Stimulated activated CD4-positive, alpha-beta T cell treated with anti-CD3 and anti-CD28 coated beads, TNF-alpha, amount 100 ng/mL, for 24 hours (primary cell): ENCODE data around the gene MTG2.

ENCODE experiments used
- DNase-seq, 3 experiments: peaks; one replicate each; pipeline ENCODE4 v3.0.0-alpha.2; 2020; ENCODE audit warnings: low read depth in 3 of 3

The MTG2 gene

DNA sequence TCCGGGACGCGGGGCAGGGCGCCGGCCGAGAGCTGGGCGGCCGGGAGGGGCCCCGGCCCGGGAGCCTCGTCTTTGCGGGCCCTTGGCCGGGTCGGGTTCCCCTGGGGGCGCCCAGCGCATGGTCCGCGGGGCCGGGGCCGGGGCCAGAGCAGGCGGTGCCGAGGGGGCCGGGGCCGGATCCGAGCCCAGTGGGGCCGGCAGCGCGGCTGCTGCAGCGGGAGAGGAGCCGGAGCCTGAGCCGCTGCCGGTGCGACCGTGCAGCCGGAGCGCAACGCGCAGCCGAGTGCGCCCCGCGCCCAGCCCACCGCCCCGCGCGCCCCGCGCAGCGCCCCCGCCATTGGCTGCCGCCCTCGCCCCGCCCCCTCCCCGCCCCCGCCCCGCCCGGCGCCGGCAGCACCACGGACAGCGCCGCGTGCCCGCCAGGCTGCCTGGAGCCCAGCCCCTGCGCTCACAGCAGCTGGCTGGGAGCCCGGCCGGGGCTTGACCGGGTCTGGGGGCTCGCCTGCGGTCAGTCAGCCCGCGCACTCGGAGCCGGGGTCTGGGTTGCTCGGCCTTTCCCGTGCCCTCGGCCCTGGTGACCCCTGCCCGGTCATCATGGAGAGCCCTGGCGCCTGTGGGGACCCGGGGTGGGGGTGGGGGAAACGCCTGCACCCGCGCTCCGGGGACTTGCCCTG is 37.3 kb downstream of the MTG2 start, which contains the start of gene HRH3:
Gene HRH3 (minus strand): TSS at position 287 of the 674 bp plus-strand sequence. CDS start 308 bp downstream, outside the sequence.
- peak in 1 of 3 experiments; percentile 24 for DNase-seq

DNA sequence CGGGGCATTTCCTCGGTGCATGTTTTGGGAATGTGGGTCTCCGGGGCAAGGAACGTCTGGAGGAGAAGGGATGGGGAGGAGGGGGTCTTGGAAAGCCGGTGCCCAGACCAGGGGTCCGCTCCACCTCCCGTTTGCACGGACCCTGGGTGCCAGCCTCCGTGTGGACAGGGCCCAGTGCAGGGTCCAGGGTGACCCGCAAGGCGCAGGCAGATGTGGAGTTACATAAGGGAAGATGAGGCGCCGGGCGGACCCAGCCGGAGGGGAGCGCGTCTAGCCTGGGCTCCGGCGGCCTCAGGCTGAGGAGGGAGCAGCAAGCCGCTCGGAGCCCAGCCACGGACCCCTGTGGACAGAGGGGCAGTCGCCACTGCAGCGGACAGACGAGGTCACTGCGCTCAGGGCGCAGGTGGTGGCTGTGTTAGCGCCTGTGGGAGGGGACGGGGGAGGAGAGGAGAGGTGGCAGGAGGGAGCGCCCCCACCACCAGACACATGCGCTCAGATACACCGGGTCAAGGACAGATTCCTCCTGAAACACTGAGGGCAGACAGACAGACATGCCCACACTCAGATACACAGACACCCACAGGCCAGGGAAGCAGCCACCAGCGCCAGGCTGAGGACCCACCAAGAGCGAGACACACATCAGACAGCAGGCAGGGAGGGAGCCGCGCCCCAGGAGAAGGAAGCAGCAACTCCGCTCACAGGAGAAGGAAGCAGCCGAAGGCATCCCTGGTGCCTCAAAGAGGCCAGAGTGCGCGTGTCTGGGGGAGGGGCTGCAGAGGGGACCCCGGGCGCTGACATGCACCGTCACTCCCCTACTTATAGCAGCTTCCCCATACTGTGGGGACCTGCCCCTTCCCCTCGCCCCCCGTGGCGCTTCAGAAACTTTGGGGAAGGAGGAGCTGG is 38.1 kb downstream of the MTG2 start:
- DNase-seq: no peak

DNA sequence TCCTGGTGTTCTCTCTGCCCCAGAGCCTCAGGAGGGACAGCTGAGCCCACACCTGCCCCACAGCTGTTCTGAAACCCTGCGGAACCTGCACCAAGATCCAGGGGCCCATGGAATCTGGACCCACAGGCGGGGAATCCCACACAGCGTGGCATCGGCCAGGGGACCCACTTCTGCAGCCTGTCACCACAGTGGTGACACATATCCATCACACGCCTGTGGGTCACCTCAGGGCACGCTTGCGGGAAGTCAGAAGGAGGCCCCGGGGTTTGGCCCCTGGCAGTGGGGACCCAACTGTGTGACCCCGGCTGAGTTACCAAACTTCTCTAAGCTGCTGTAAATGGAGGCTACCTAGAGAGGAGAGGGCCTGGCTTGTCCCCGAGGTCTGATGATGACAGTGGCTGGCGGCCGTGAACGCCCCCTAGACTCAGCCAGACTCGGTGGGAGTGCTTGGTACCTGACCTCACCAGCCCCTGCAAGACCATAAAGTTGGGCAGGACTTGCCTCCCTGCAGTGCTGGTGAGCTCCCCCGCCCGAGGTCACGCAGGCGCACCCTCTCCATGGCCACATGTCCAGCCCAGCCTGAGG is 39.5 kb downstream of the MTG2 start:
- no peak for DNase-seq

DNA sequence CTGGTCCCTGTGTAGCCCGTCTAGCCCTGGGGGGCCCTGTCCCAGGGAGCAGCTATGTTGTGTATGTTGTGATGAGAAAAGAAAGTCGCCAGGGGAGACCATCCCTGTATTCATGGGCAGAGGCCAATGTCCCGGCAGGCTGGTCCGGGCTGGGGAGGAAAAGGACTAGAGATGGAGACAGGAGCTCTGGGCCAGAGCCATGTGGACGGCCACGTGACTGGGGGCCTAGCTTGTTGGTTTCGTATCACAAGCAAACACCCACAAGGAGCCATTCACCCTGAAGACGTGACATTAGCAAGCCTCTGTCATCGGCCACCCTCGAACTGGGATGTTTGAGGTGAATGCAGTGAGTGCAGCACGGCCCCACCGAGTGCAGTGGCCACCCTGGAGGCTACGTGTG is 40.1 kb downstream of the MTG2 start:
- no peak for DNase-seq

DNA sequence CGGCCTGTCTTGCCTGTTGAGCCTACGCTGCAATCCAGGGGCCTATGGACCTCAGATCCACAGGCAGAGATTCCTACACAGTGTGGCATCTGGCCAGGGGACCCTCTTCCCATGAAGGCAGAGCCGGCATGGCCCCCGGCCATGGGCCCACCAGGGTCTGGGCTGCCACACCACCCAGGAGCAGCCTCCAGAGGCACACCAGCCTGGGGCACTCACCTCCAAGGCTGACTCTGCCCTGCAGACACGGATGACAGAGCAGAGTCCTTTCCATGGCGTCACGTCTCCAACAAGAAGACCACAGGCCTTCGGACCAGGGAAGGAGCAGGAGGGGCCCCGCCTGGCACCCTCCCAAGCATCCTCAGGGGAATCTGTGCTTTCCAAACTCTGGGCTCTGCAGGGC is 40.7 kb downstream of the MTG2 start:
- no peak for DNase-seq

DNA sequence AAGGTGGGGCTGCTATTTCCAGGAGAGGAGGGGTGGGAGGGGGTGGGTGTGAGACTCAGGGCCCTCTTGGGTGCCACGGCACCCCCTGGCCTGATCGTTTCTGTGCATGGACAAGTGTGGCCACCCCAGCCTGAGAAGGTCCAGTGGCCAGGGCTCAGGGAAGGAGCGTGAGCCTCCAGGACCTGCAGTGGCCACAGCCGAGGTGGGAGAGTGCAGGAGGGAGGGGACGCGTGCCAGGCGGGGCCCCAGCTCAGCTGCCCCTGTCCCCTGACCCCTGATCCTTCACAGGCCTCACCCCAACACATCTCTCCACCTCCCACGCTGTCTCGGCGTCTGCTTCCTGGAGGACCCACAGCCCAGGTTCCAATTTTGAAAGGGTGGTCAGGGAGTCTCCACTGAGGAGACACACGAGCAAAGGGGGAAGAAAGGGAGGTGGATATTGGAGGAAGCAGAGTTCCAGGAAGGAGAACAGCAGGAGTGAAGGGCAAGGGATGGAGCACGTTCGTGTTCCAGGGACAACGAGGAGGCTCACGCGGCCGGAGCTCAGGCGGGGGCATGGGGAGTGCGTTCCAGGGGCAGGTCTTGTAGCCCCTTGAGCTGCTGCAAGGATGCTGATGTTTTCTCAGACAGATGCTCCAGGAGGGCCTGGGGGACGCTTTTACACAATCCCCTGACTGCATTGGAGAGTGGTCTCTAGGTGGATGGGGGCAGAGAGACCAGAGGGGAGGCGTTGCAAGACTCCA is 41.5 kb downstream of the MTG2 start:
- DNase-seq: no peak

DNA sequence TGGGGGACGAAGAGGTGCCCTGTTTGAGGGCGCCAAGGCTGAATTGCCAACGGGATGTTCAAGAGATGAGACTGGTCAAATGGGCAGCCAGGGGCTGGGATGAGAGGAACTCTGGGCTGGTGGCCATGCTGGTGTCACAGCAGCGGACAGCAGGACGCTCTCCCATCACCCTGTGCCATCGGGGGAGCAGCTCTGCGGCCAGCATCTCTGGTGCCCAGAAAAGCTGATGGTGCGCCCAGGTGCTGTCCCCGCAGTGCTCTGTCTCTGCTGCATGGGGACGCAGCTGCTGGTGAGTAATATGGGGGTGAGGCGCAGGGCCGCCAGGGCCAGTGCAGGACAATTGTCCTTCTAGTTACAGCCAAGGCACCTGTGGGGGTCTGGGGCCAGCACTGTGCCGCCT is 42.2 kb downstream of the MTG2 start:
- no peak for DNase-seq

DNA sequence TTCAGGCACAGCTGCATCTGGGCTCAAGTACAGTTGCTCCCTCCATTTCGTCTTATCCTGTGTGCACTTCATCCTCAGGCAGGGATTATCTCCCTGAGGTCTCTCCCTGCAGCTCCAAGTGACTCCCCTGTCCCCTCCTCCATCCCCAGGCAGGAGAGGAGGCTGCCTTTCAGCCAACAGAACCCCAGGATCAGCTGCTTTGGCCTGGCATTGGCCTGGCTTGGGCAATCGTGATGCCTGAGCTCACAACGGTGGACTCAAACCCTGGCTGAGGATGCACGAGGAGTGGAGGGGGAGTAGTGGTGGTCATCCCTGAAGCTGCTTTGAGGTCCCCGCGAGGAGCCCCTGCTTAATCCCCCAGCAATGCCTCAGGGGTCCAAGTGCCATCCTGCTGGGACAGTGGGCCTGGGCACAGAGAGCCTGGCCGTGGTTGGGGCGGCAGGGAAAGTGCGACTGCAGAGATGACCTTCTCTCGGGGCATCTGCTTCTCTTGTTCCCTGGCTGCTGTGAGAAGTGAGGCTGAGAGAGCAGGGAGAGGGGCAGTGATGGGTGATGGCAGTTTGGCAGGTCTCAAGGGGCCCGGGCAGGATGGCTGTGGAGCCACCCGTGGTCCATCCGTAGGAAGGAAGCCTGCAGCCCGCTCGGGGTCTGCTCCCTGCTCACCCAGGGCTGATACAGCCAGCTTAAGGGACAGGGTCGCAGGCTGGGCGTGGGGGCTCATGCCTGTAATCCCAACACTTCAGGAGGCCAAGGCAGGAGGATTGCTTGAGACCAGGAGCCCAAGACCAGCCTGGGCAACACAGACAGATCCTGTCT is 43.2 kb downstream of the MTG2 start:
- no peak for DNase-seq

DNA sequence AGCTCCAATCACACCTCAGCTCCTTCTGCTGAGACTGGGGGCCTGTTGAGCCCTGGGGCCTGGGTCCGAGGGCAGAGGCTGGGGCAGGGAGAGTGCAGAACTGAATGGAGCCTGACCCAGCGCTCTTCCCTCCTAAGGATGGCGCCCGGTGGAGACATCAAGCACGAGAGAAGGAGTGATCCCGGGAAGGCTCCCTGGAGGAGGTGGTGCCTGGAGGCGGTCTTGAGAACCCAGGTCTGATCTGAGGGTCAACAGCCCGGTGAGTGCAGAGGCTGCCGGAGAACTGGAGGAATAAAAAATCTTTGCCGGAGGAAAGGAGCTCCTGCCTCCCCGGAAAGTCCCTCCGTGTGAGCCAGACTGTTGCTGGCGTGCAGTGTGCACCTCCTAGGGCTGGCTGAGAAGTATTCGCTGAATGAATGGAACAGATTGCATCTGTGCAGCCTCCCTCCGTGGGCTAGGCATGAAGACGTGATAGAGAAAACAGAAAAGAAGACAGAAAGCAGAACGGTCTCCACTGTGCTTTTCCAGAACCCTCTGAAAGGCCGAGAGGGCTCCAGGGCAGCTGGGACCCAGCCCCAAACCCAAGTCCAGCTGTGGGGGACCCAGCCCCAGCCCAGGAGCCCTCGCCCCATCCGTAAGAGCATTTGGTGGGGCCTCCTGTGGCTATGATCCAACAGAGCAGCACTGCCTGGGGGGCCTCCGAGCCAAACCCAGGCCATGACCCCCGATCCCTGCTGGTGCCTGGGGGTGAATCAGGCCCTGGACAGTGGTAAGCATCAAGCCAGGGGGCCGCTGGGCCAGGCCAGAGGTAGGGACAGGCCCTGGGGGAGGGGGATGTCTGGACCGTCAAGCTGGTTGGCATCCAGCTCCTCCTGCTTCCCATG is 44.1 kb downstream of the MTG2 start:
- DNase-seq: no peak

DNA sequence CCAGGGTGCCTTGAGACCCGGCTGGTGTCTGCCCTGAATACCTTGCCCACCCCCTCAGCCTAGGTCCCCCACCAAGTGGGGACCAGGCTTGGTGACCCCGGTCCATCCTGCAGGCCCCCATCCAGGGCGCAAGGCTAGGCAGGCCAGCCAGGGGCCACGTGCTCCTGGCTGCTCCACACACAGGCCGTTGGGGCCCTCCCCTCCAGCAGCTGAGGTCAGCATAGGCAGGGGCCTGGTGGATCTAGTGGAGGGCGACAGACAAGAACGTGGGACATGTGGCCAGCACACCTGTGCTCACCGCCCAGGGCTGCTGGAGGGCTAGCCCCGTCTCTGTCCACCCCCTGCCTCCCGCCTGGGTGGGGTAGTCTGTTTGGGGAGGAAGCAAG is 44.8 kb downstream of the MTG2 start:
- DNase-seq: no peak

DNA sequence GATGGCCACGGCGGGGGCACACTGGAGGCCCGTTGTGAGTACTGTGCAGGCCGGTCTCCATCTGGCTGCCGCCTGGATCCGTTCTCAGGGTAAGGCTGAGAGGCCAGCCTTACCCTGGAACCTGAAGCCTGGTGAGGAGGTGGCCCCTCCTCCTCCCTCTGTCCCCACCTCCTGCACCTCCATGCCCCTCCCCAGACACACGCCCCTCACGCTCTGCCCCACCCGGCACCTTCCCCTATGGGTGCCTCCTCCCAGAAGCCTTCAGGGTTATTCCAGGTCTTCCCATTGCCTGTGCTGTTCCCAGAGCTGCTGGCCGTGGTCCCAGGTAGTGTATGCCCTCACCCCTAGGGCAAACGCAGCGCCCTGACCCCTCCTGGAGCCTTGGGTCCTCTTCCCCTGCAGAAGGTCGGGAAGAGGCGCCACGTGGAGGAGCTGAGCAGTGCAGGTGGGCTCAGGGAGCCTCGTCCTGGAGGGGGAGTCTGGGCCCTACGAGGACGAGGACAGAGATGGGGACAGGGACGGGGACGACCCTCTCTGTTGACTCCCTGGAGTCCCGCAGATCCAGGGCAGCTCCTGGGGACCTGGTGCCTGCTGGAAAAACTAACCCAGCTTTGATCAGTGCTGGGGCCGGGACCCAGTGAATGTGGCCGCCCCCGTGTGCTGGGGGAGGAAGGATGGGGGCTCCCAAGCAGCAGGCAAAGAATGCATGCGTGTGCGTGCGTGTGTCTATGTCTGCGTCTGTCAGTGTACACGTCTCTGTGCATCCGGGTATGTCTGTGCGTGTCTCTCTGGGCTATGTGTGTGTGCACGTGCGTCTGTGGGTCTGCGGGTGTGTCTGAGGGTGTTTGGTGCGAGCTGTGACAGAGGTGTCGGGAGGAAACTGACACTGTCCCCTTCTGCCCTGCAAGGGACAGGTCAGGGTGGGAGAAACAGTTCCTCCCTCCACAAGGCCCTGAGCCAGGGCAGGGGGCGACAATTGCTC is 45.4 kb downstream of the MTG2 start:
- no peak for DNase-seq

DNA sequence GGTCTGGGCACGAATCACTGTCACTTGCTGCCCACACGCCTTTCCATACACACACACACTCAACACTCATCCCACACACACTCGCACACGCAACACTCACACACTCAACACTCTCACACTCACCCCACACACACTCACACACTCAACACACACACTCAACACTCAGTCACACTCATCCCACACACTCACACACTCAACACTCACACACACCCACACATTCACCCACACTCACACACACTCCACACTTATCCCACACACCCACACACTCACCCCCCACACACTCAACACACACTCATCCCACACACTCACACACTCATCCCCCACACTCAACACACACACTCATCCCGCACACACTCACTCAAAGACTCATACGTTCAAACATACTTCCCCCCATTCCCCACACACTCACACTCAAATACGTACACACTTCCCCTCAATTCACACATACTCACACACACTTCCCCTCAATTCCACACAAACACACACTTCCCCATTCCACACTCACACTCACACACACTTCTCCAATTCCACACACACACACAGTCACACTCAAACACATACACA is 46.2 kb downstream of the MTG2 start:
- no peak for DNase-seq

DNA sequence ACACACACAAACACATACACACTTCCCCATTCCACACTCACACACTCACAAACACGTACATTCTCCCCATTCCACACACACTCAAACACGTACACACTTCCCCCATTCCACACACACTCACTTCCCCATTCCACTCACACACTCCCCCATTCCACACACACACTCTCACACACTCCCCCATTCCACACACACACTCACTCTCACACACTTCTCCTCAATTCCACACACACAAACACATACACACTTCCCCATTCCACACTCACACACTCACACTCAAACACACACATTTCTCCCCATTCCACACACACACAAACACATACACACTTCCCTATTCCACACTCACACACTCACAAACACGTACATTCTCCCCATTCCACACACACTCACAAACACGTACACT is 46.8 kb downstream of the MTG2 start:
- DNase-seq: no peak

DNA sequence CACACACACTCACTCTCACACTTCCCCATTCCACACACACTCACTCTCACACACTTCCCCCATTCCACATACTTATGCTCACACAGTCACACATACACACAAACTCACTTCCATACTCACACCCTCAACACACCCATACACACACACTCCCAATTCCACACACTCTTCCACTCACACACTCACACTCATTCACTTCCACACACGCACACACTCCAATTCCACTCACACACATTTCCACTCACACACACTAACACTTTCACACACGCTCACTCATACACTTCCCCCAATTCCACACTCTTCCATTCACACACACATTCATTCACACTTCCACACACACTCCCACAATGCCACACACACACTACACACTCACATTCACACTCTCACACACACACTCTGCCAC is 47.4 kb downstream of the MTG2 start:
- no peak for DNase-seq

DNA sequence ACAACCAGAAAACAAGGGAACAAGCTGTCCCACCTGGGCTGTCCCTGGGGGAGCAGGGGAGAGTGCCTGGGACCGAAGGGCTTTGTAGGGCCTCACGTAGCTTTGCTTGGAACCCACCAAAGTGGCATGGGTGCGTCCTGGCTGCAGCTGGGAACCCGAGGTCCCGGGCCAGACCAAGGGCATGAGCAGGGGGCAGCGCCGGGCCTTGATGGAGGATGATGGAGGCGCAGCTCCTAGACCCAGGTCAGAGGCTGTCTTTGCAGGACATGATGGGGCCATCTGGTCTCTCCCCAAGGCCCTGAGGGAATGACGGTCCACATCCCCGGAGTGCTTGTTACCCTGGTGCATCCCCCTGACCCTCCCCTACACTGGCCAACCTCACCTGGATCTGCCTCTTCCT is 47.9 kb downstream of the MTG2 start:
- no peak for DNase-seq

DNA sequence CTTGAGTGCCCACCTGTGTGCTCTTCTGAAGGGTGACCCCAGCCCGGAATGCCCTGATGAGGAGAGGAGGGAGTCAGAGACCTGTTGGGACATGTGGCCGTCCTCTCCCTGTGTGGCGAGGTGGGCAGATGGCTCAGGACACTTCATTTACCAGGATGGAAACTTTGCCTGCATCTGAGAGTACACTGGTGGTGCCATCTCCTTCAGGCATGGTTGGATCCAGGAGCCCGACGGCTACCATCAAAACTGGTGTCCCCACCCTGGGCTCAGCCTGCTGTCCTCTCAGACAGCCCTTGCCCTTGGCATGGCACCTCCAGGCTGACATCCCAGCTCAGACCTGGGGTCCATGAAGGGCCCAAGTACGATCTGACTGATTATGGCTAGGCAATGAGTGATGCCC is 48.5 kb downstream of the MTG2 start:
- no peak for DNase-seq

DNA sequence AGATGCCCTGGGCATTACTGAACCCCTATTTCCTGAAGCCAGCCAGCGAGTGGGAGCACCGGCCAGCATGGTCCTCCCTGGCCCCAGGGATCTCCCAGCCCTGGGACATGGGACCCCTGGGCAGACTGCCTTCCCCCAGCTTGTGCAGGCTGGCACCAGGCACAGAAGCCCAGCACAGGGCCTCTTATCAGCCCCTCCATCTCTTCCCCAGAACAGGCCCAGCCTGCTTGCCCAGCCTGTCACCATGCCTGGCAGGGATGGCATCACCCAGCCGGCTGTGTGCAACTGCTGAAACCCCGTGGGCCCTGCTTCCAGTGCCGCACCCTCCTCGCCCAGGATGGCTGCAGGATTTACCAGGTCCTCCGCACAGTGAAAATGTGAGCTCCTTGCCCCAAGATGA is 49.4 kb downstream of the MTG2 start:
- DNase-seq: no peak

DNA sequence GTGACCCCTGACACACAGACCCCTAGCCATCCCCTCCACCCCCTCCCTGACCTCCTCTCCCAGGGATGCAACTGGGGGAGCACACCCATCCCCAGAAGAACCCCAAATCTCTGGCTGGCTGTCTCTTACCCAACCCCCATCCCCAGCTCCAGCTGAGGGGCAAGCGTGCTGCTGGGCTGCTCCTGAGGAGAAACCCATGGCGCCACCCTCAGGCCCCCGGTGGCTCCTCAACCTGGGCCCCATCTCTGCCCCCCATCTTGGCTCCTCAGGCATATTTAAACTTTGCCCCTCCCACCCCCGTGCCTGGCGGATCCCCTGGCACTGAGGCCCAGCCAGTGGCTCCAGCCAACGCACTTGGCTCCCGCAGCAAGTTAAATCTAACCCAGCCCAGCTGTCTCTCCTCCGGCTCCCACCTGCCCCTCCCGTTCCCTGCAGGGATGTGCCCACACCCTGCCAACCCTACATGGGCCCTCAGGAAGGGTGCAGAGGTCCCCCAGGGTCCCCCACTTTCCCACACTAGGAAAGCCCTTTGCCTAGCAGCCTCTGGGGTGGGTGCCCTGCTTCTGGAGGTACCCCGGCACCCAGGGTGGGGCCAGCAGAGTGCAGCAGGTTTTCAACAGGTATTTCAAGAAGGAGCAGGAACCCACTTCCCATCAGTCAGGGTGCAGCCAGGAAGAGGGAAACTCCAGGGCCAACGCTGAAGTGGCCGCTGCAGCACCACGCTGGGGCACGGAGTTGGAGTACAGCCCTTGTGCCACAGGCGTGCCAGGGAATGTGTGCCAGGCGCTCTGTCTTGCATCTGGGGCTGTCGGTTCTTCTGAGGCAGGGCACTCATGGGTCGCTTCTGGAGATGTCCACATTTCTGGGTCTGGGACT is 50.2 kb downstream of the MTG2 start:
- DNase-seq: no peak
